ENCODE data around the gene SLC17A9. TPM values are rescaled to one million over a fixed set of nuclear protein-coding genes. Genes with fewer than 3 reads are reported as not detected.

The SLC17A9 gene
- total RNA-seq, 4 donors from 2014 or later: 0.31 to 3.9 (median 1.4) TPM

GRCh38 chr20:62942456-62942855 lies 10.1 kb upstream of the SLC17A9 start:
- no peak for DNase-seq
- 71 to 86% methylated on average over 2 of the region's 2 CpGs for WGBS, 2 donors
- Histone ChIP-seq H3K36me3 (peaks cover 18 to 72% (median 39%) of the 10 kb centered on the region in 3 donors), H3K4me3 (no peak overlapping the region), H3K27ac (no peak overlapping the region), H3K27me3 (no peaks in the 10 kb centered on the region), H3K4me1 (peaks cover 15 to 39% (median 19%) of the 10 kb centered on the region in 3 donors), H3K9me3 (no peaks in the 10 kb centered on the region)
- intact Hi-C loops (cut with DNase I): no loop called here
- TF ChIP-seq CTCF (IDR thresholded peaks at IDR 0.05): no peak
- no peak for TF ChIP-seq POLR2A (IDR thresholded peaks at IDR 0.05)

GRCh38 chr20:62943396-62943795 lies 9.1 kb upstream of the SLC17A9 start:
- 91 to 94% methylated on average over 3 to 14 of the region's 14 CpGs for WGBS, 2 donors
- H3K9me3 ChIP-seq: no peaks in the 10 kb centered on the region
- TF ChIP-seq CTCF (IDR thresholded peaks at IDR 0.05) (no peak), POLR2A (IDR thresholded peaks at IDR 0.05) (no peak)
- H3K27me3 ChIP-seq: no peaks in the 10 kb centered on the region
- peaks cover 15 to 39% (median 19%) of the 10 kb centered on the region in 3 donors for H3K4me1 ChIP-seq
- intact Hi-C loops (cut with DNase I): no loop called here
- DNase-seq: no peak
- no peak overlapping the region for H3K27ac ChIP-seq
- H3K4me3 ChIP-seq: no peak overlapping the region
- peaks cover 18 to 81% (median 40%) of the 10 kb centered on the region in 3 donors for H3K36me3 ChIP-seq

GRCh38 chr20:62944184-62944583 lies 8.3 kb upstream of the SLC17A9 start:
- no peak for DNase-seq
- Histone ChIP-seq H3K9me3 (no peaks in the 10 kb centered on the region), H3K4me3 (no peak overlapping the region), H3K27ac (no peak overlapping the region), H3K4me1 (peaks cover 9 to 32% (median 16%) of the 10 kb centered on the region in 3 donors), H3K27me3 (no peaks in the 10 kb centered on the region), H3K36me3 (peaks cover 18 to 89% (median 40%) of the 10 kb centered on the region in 3 donors)
- TF ChIP-seq CTCF (IDR thresholded peaks at IDR 0.05) (no peak), POLR2A (IDR thresholded peaks at IDR 0.05) (no peak)
- 92 to 94% methylated on average over 8 of the region's 8 CpGs for WGBS, 2 donors
- intact Hi-C loops (cut with DNase I): no loop called here

- Histone ChIP-seq H3K9me3 (no peaks in the 10 kb centered on the region), H3K4me1 (peaks cover 4 to 27% (median 10%) of the 10 kb centered on the region in 3 donors), H3K27me3 (no peaks in the 10 kb centered on the region), H3K36me3 (peaks cover 18 to 95% (median 40%) of the 10 kb centered on the region in 3 donors), H3K27ac (no peak overlapping the region), H3K4me3 (no peak overlapping the region)
- TF ChIP-seq POLR2A (IDR thresholded peaks at IDR 0.05) (no peak), CTCF (IDR thresholded peaks at IDR 0.05) (no peak)
- intact Hi-C loops (cut with DNase I): no loop called here
- WGBS, 2 donors: 87 to 88% methylated on average over 10 of the region's 10 CpGs
- no peak for DNase-seq
Measured at GRCh38 chr20:62944746-62945145, 7.8 kb upstream of the SLC17A9 start.

GRCh38 chr20:62945771-62946339 lies 6.7 kb upstream of the SLC17A9 start:
- 89 to 93% methylated on average over 10 to 15 of the region's 25 CpGs for WGBS, 2 donors
- Histone ChIP-seq H3K4me3 (no peak overlapping the region), H3K4me1 (peaks cover 0 to 16% (median 1%) of the 10 kb centered on the region in 3 donors), H3K27me3 (no peaks in the 10 kb centered on the region), H3K36me3 (peaks cover 15 to 100% (median 45%) of the 10 kb centered on the region in 3 donors), H3K9me3 (no peaks in the 10 kb centered on the region), H3K27ac (no peak overlapping the region)
- TF ChIP-seq POLR2A (IDR thresholded peaks at IDR 0.05): no peak
- no peak for TF ChIP-seq CTCF (IDR thresholded peaks at IDR 0.05)
- no peak for DNase-seq
- intact Hi-C loops (cut with DNase I): no loop called here

Measured in esophagus squamous epithelium (tissue), 5 donors.